HG02973 (cell line): ENCODE results near the gene PTAR1.
"Not testable (repeated sequence)": the region's sequence is repeated elsewhere in the genome, so short reads cannot be mapped to it uniquely, and the experiment has no call there.

ENCODE experiments used
- ATAC-seq: cut with Tn5 transposase; IDR thresholded peaks from one replicate; pipeline ENCODE4 v1.9.1; 2021; ENCODE audit warnings: moderate library complexity; ENCODE audit not compliant: unreplicated experiment

The PTAR1 gene, protein sequence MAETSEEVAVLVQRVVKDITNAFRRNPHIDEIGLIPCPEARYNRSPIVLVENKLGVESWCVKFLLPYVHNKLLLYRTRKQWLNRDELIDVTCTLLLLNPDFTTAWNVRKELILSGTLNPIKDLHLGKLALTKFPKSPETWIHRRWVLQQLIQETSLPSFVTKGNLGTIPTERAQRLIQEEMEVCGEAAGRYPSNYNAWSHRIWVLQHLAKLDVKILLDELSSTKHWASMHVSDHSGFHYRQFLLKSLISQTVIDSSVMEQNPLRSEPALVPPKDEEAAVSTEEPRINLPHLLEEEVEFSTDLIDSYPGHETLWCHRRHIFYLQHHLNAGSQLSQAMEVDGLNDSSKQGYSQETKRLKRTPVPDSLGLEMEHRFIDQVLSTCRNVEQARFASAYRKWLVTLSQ

DNA sequence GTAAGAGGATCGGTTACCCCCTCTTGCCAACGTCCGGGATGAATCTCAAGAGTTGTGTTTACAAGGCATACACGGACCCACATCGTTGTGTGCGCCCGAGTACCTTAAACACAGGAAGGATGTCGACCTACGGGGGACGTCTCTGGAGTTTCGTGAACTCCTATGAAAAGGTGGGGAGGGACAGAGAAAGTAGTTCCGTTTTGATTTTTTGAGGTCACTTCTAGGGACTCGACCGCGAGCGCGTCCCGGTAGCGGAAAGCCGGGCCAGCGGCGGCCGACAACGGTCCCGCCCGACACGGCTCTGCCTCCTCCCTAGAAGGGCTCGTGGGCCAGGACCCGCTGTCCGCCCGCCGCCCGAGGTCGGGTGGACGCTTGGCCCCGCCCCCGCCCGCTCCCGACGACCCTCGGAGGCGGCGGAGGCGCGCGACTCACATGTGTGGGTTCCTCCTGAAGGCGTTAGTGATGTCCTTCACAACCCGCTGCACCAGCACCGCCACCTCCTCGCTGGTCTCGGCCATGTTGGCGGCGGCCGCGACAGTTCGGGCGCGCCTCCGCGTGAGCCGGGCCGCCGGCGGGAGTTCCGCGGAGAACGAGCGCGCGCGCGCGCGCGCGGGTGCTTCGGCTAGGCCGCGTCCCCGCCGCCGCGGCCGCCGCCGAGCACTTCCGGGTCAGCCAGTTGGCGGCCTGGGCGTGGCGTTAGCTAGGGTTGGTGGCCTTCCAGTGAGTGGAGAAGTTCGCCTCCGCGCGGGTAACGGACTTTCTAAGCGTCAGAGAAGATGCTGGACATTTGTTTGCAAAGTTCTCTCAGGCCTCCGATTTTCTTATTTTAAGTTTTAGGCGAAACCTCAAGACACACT, at the start of gene PTAR1:
Gene PTAR1, minus strand, starts transcription at position 591 of the 857 bp plus-strand sequence. Its CDS starts 73 bp downstream, at position 518.
- ATAC-seq: peak; percentile 94

DNA sequence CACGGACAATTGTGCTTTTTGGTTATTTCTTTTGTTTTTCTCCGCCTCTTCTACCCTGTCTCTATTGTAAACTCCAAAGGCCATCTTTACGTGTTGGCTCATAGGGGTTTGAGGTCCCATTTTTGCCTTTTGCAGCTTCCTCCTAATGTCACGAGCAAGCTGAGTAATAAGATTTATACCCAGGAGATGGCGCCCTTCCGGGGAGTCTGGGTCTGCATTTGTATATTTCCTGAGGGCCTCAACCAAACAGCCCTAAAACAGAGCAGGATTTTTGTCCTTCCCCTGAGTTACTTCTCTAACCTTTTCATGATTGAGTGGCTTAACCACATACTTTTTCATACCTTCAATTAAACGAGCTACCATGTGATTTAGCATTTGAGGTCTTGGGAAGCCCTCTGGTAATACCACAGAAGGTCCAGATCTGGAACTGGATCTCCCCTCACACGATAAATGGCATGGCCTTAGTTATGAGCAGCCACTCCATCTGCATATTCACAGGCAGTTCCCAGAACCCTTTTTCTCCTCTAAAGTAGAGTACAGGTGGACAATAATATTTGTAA, 49.6 kb upstream of the PTAR1 start:
- no peak for ATAC-seq

GRCh38 chr9:69806627-69807026, 46.8 kb upstream of the PTAR1 start:
- no peak for ATAC-seq

DNA sequence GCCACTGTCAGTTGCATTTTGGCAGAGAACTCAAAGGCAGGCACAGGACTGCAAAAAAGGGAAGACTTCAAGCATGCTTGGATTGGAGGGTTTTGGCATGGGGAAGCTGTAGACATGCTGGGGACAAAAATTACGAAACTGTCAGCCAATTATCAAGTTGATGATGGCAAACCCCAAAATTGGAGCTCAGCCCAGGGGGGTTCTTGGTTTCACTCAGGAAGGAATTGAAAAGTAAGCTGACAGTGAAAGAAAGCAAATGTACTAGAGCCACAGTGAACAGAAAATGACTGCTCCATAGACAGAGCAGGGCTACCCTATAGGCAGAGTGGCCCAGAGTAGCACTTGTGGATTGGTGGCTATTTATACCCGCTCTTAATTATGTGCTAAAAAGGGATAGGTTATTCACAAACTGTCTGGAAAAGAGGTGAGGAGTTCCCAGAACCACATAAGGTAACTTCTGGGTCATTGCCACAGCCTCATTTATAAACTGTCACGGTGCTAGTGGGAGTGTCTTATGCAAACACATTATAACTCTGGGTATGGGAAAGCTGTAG, 46.2 kb upstream of the PTAR1 start:
- ATAC-seq: no peak

GRCh38 chr9:69801989-69802388, 42.2 kb upstream of the PTAR1 start:
- no peak for ATAC-seq

GRCh38 chr9:69800027-69800426, 40.2 kb upstream of the PTAR1 start:
- ATAC-seq: not testable (repeated sequence)

DNA sequence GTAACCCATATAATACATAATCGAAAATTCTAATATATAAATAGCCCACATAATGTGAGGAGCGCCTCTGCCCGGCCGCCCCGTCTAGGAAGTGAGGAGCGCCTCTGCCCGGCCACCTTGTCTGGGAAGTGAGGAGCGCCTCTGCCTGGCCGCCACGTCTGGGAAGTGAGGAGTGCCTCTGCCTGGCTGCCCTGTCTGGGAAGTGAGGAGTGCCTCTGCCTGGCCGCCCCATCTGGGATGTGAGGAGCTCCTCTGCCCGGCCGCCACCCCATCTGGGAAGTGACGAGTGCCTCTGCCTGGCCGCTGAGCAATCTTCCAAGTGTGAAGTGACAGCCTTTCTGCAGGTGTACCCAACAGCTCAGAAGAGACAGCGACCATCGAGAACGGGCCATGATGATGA, 39.7 kb upstream of the PTAR1 start:
- ATAC-seq: not testable (repeated sequence)

- no peak for ATAC-seq
These were observed 38.9 kb upstream of the PTAR1 start for GRCh38 chr9:69798744-69799143.

DNA sequence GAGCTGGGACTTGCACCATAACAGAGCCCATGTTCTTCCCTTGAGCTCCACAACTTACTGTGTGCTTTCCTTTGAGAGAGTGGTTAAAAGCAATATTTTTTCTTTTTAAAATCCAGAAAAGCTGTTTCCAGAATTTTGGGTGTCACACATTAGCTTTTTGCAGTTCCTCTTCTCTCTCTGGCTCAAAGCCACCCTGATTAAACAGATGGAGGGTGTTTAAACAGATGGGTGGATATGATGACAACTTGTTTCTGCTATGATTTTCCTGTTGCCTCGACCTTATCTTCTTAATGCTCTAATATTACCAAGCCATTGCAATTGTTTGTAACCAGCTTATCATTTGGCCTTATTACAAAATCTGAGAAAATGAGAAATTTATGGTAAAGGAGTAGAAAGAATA, 37.9 kb upstream of the PTAR1 start:
- ATAC-seq: no peak

GRCh38 chr9:69794356-69794755, 34.5 kb upstream of the PTAR1 start:
- ATAC-seq: no peak

DNA sequence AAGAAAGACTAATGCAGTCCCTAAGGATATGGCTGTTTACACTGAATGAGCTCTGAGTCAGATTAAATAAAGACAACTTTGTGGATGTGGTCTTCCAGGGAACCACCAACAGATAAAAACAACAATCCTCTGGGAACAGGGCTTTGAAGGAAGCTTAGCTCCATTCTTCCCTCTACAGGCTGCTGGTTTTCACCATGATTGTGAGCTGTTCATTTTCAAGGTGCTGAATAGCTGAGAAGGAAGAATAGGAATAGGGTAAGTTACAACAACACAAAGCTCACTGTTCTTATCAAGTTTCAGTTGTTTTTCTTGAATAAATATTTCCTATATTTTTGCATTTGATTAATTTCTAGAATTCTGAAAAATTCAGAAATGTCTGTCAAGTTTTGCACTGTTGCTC, 25.9 kb upstream of the PTAR1 start:
- no peak for ATAC-seq

DNA sequence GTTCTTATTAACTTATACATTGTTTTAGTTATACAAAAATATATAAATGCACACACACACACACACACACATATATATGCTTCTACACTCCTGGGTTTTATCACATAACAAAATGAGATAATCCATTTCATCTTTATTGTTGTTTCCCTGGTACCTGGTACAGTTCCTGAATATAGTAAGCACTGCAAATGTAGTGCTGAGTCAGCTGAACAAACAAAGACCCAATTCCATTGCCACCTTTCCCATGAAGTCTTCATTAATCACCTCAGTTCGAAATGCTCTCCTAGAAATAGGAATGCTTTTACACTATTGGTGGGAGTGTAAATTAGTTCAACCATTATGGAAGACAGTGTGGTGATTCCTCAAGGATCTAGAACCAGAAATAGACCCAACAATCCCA, 13.4 kb upstream of the PTAR1 start:
- ATAC-seq: no peak

DNA sequence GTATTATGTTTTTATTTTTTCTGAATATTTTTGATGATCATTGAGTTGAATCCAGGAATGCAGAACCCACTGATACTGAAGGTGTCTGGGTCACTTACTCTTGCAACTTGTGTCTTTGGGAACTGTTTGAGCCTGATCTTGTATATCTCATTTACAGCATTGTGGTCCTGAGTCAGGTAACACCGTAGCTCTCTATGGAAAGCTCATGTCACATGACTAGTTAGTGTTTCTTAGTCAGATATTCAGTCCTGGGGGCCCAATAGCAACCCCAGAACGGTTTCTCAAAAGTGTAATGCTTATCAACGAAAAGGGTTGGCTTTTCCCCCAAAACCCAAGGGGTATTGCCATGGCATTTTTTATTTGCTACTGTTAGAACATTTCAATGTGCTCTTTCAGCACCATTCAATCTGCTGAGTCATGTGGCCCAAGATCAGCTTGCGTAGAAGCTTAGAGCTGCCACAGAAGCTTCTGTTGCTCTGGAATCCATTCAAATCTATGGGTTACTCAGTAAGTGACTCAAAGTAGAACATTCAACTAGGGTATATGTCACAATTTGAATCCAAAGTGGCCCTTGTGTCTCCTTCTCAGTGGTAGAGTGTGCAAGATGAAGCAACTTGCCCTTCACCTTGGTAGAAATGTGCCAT, 12.1 kb upstream of the PTAR1 start:
- ATAC-seq: no peak

- no peak for ATAC-seq
These were observed 8.9 kb upstream of the PTAR1 start for GRCh38 chr9:69768716-69769115.

DNA sequence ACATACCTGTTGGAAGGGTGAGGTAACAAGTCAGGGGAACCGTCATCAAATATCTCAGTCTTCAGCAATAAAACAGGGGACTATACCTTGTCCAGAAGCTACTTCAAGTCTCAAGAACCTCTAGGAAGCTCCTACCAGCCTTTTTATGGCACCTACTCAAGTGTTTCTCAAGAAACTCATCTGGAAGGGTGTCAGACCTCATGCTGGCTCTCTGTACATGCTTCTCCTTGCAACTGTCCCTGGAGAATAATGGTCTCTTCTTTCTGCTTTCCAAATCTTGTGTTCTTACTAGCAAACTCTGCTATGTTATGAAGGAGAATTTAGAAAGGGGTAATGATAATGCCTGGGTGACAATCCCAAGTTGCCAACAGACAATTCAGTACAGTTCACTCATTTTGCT, 8.3 kb upstream of the PTAR1 start:
- no peak for ATAC-seq

- not testable (repeated sequence) for ATAC-seq
These were observed 4.1 kb upstream of the PTAR1 start for GRCh38 chr9:69763862-69764261.

DNA sequence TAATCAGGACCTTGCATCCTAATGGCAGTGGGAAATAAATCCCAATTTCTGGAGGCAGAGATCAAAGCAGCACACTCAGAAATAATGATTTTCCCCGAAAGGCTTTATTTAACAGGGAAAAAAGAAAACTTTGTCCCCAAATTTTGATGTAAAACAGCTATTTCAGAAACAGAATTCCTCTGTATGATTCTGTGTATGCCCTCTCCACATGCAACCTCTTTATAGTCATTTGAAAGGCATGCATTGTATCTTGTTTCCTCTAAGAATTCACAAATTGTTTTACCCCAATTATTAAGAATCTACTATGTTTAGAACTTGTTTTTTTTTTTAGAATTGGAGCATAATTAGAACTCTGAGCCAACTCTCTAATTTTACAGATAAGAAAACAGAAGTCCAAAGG, 2.7 kb upstream of the PTAR1 start:
- no peak for ATAC-seq

GRCh38 chr9:69760278-69760610, 433 bp upstream of the PTAR1 start:
- peak; percentile 3 for ATAC-seq

DNA sequence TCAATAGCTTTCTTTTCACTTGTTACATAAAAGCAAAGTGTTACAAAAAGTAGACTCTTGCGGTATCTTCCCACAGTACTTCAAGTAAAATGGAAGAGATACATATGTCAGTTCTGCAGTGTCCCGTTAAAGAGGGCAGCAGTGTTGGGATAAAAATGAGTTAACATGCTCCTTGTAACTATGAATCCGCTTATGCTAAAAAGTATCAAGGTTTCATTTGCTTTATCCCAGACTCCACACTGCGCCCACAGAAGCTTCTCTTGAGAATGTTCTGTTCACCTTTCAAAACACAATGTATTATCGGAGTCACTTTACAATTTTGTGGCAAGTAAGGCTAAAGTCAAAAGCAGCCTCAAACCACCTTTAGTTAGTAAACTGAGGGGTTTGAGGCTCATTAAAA, 790 bp downstream of the PTAR1 start:
- peak; percentile 8 for ATAC-seq

- no peak for ATAC-seq
These were observed 1.7 kb downstream of the PTAR1 start for GRCh38 chr9:69757996-69758675.
